ENCODE data around the gene EPPIN.

DNA sequence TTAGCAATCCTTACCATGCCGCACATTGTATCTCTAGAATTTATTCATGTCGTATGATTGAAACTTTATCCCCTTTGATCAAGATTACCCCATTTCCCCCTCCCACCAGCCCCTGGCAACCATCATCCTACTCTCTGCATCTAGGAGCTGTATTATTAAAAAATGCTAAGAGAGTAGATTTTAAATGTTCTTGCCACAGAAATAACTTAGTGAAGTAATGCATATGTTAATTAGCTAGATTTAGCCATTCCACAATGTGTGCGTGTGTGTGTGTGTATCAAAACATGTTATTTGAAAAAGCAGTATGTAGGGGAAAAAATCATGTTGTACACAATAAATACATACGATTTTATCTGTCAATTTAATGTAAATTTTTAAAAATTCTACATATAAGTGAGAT lies 19.9 kb downstream of the EPPIN start:
- TF ChIP-seq, protein P1, sequence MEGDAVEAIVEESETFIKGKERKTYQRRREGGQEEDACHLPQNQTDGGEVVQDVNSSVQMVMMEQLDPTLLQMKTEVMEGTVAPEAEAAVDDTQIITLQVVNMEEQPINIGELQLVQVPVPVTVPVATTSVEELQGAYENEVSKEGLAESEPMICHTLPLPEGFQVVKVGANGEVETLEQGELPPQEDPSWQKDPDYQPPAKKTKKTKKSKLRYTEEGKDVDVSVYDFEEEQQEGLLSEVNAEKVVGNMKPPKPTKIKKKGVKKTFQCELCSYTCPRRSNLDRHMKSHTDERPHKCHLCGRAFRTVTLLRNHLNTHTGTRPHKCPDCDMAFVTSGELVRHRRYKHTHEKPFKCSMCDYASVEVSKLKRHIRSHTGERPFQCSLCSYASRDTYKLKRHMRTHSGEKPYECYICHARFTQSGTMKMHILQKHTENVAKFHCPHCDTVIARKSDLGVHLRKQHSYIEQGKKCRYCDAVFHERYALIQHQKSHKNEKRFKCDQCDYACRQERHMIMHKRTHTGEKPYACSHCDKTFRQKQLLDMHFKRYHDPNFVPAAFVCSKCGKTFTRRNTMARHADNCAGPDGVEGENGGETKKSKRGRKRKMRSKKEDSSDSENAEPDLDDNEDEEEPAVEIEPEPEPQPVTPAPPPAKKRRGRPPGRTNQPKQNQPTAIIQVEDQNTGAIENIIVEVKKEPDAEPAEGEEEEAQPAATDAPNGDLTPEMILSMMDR (conservative IDR thresholded peaks at IDR 0.05), result no peak
- TF ChIP-seq ZFX (IDR thresholded peaks at IDR 0.05), result no peak

All from C4-2B (cell line).